SIG-M5 treated with dmso at 0.1 percent for 504 hours (cell line): ENCODE measurements around the gene PLCB4.

Experiments
- DNase-seq: peaks from one replicate; lab custom pipeline; 2025; ENCODE audit not compliant: unreplicated experiment; lab: John Stamatoyannopoulos, UW

PLCB4 gene

DNA sequence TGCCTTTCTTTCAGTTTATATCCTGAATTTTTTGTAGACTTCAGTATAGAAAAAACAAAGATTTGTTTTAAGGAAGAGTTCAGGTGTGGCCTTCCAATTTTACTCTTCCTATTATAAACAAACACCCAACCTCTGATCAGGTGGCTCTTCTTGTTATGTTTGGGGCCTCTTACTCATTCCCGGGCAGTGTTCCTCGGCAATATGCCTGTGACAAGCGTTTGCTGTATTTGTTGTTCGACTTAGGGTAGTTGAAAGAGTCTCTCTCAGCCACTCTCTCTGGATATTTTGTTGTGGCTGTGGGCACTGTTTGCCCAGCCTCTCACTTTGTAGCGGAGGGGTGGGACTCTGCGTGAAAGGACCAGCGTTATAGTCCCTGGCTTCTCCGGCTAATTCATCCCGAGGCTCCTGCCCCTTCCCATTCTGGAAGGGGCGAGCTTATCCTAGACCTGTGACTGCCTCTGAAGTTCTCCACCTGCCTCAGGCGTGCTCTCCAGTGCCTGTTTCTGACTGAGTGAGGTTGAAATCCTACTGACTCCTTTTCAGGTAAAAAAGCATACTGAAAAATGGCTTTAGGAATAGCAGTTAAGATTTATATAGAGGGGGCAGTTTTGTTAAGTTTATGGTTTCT is 97.4 kb downstream of the PLCB4 start:
- no peak for DNase-seq

DNA sequence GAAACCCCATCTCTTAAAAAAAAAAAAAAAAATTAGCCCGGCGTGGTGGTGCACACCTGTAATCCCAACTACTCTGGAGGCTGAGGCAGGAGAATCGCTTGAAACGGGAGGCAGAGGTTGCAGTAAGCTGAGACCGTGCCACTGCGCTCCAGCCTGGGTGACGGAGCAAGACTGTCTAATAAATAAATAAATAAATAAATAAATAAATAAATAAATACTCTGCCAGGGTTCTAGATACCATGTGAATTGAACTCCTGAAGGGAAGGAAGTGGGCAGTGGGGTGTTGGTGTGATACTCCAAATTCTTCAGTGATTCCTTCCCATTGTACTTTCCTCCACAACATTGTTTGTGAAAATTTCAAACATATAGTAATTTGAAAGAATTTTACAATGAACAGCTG is 100.5 kb downstream of the PLCB4 start:
- DNase-seq: no peak

DNA sequence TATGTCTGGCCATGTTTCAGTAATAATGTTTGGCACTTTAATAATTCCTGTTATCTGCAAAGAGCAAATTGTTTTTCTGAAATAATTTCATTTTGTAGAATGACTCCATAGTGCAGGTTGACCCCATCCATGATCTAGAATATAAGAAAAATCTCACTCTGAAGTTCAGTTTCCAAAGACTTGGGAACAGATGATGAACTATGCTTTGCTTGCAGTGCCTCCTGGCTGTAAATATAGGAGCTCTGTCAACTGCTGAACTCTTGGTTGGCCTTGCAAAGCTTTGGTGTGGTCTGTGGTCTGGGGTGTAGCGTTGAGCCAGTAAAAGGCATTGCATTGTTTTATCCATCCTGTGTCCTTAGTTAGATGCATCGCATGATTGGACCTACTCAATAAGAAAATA is 104.0 kb downstream of the PLCB4 start:
- DNase-seq: no peak

DNA sequence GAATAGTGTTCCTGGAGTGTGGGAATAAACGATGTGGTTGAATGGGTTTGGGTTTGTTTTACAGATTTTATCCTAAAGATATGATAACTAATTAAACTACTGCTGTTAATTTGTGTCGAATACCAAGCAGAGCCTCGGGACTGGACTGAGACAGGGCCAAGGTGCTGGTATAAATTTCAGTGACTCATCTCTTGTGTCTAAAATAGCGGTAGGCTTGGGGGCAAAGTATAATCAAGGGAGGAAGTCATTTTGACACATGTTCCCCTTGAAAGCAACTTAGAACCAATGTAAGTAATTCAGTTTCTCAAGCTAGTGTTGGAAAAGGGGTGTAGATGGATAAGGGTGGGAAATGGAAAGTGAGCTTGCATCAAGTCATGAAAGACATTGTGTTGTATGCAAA is 108.4 kb downstream of the PLCB4 start:
- DNase-seq: no peak

DNA sequence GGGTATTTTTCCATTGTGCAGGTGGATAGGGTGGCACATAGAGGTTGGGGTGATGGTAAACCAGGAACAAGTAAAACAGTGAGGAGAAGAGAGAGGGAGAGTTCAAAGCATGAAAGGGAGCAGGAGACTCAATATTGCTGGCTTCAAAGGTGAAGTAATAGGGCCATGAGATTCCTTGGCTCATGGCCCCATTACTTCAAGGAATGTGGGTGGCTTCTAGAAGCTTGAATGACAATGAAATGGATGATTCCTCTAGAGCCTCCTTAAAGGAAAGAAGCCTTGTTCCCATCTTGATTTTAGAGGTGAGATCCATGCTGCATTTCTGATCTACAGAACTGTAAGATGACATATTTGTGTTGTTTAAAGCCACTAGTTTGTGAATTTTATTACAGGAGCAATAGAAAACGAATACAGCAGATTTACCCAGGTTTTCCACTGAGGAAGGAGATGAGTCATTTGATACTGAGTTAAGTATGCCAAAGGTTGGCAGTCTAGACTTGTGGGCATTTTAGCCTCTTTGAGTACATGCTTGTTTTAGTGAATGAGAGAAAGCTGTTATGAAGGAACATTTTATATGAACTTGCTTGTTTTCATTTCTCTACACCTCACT is 110.4 kb downstream of the PLCB4 start:
- no peak for DNase-seq

DNA sequence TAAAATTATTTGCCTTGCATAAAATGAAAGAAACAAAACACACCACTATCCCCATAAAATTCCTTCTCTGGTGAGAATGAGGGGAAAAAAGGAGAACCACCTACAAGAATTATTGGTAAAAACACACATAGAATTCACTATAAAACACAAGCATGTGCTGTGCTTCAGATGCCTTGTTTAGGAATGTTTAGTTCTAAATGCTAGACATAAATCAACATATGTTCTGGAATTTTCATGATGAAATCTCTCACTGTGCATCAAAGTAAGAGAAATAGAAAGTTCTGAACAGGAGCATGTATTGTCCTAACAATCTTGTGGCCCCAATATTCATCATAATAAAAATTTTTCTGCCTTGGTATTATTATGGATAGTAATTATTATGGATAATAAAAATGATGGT is 111.0 kb downstream of the PLCB4 start:
- no peak for DNase-seq

DNA sequence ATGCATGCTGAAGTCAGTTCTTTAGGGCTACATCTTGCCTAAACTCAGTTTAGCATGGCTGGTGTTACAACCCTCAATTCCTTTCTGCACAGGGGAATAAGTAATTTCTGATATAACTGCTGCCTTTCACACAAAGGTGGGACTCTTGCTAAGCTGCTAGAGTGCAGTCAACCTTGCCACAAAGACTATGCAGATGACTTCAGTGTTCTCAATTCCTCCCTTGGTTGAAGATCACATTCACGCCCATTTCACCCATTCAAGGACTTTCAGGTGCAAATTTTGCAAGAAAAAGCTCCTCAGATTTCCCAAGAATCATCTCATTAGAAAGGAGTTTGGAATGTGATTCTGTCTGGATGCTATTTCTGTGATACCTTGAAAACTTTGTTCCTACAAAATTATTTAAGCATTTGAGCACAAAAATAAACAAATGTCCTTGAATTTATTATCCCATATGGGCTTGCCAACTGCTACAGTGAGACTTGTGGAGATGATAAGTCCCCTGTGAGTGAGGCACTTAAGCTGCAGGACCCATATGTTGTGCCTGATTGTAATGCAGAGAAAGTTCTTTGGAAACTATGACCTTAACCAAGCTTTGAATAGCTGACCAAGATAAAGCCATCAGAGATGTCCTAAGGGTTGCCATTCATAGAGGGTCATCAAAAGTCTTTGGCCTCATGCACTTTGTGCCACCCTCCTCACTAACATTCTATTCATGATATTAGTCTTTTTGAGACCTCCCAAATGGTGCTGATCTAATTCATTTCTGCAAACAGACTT is 111.8 kb downstream of the PLCB4 start:
- no peak for DNase-seq

DNA sequence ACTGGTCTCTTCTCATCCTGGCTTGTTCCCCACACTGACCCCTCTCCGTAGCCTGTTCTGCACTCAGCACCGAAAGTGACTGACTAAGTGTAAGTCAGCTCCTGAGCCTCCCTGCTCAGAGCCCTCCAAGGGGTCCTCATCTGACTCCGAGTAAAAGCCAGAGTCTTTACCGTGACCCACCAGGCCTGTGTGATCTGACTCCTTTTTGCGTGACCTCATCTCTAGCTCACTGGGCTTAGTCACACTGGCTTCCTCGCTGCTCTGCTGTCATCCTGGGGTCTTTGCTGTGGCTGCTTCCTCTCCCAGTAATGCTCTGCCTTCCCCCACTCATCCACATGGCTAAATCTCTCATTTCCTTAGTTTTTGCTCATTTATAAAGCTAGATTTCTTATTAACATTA is 116.6 kb downstream of the PLCB4 start:
- no peak for DNase-seq

DNA sequence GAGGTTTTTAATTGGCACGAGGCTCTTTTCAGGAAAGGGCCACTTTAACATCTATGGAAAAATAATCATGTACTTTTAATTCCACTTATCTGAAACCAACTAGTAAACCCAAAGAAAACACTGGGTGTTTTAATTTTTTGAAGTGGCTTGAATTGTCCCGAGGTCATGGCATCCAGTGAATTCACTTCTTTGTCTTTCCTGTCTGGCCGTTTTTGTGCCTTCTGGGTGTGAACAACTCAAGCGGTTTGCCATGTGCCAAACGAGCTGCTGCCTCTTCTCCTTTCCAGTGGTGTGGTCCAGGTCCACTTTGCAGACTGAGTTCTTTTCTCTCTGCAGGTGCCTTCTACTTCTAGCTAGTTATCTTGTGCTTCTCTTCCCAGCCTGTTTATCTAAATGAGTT is 117.5 kb downstream of the PLCB4 start:
- no peak for DNase-seq

DNA sequence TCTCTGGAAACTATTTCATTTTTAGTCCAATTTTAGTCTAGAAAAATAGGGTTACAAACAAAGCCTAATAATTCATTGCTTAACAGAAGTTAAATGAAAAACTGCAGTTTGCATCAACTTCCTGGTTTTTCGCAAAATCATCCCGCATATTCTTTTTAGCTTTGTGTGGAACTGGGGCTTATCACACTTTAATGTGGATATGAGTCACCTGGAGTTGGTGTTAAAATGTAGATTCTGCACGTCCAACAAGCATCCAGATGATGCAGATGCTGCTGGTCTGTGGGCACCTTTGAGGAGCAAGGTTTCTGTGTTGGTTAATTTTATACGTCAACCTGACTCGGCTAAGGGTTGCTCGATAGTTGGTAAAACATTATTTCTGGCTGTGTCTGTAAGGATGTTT is 126.1 kb downstream of the PLCB4 start:
- DNase-seq: no peak

DNA sequence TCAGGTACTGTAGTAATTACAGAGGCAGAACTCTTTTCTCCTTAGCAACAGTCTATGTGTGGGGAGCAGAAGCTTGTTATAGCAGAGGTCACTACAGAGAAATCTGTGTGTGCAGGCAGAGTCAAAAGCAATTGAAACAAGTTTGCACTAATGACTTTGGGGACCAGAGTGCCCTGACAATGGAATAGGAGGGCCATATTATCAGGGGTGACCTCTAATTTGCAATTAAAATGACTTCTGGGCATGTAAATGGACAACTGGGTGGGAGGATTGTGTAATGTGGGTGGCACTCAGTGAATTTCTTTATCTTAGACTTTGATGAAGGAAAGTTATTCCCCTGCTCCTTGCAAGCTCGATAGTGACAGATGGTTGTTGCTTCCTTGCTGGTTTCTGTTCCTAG is 127.2 kb downstream of the PLCB4 start:
- no peak for DNase-seq

DNA sequence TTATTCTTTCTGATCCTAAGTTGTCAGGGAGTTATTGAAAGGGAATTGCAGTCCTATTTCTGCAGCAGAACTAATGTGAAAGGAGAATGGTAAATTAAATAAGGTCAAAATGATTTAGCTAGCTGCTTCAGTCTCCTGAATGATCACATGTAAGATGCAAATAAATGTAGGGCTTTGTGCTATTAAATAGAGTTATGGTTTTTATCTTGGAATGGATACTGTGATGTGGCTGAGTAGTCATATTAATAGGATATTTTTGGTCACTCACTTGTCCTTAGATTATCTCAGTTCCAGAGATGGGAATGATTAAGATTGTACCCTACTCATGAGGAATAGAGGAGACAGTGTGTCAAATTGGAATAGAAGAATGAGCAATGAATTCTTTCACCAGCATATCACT is 129.6 kb downstream of the PLCB4 start:
- no peak for DNase-seq

DNA sequence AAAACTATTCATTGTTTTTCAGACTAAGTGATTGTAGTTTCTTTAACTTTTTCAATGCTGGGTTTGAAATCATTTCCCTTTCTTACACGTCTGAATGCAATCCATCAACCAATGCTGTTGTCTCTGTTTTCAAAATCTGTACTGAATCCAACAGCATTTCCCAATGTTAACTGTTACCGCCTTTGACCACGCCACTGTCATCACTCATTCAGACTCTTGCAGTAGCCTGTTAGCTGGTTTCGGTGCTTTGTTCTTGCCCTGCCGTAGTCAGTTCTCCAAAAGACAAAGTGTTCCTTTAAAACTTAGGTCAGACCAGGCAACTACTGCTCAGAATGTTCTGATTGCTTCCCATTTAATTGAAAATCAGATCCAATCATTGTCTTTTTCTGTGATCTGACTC is 131.3 kb downstream of the PLCB4 start:
- DNase-seq: no peak

DNA sequence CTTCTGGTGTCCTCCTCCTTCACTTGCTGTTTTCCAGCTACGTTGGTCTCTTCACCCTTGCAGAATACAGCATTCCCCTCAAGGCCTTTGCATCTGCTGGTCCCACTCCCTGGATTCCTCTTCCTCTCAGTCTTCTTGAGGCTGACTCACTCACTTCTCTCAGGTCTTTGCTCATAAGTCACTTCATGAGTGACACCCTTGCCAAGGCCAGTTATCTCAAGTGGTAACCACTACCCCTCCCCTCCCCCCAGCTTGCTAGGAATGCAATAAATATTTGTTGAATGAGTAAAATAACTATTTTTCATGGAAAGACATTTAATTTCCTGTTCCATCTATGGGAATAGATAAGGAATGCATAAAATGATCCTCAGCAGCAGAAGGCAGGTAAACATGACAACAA is 131.7 kb downstream of the PLCB4 start:
- DNase-seq: no peak

DNA sequence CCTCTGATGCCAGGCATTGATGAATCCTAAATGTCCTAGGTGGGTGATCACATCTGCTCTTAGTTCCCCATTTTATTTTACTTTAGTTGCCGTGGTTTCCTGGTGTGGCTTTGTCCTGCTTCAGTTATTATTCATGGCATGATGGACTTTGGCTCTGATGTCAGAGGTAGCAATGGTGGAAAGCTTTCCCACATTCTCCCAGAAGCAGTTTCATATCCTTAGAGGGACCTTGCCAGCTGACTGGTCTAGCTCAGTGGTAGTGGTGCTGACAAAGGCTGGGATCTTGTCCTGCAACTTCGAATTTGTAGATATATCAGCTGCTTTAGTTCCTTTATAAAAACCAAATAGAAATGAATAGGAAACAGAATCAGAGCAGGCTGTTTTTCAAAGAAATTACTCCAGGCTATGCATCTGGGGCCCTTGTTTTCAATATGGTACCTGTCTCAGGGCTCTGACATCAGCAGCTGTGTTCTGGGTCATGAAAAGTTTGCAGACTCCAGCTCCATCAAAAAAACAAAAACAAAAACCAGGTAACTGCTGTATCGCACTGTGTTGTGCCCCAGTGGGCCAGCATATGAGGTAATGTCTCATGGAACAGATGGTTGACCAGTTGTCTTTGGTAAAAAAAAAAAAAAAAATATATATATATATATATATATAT is 133.7 kb downstream of the PLCB4 start:
- DNase-seq: no peak

DNA sequence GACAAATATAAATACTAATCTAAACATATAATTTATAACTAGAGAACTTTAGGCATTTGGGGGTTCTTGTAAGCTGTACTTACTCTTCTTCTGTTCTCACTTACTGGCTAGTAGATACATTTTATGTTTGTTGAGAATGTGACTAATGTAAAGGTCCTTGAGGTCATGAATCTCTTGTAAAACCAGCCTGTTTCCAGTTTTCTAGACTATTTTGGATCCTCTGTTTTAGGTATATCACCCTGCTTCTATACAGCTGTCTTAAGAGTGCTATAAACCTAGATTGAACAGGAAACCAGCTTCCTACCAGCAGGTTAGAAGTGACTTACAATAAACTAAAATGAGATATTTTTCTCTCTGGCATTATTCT is 134.2 kb downstream of the PLCB4 start:
- DNase-seq: no peak

DNA sequence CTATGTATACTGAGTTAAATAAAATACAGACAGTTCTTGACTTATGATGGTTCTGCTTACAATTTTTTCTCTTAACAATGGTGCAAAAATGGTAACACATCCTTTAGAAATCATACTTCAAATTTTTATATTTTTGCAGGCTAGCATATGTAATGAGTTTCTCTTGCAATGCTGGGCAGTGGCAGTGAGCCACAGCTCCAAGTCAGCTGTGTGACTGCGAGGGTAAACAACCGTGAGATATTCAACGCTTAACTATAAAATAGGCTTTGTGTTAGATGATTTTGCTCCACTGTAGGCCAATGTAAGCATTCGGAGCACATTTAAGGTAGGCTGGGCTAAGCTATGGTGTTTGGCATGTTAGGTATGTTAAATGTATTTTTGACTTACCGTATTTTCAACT is 136.1 kb downstream of the PLCB4 start:
- DNase-seq: no peak

DNA sequence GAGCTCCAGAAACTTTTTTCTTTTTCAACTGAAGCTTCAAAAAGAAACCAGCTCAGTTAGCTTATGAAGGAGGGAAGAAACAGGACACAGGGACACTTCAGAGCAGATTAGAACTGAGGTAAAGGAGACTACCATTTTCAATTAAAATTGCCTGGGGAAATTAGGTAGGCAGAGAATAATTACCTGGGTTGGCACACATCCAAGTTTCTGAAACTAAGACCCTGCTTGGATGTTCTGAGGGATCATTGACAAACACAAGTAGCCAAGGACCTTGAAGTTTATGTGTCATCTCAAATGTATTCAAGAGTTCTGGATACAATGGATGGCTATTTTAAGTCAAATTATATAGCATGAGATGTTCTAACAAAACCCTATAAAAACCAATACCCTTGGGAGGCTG is 137.6 kb downstream of the PLCB4 start:
- DNase-seq: no peak

DNA sequence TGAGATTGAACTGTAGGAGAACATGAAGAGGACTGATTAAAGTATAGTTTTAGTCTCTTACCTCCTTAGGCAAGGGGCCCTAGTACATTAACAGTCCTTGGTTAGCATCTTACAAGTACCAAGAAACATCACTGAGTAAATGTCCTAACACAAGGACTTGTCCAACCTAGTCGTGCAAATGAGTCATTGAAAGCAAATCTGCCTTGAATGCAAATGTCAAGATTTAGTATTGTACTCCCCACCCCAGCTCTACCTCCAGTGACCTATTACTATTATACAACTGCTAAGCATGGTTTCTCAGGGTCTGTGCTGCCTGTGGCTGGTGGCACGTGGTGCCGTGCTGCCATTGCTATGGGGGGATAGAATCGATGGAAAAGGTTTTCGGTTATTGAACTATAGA is 138.4 kb downstream of the PLCB4 start:
- no peak for DNase-seq

DNA sequence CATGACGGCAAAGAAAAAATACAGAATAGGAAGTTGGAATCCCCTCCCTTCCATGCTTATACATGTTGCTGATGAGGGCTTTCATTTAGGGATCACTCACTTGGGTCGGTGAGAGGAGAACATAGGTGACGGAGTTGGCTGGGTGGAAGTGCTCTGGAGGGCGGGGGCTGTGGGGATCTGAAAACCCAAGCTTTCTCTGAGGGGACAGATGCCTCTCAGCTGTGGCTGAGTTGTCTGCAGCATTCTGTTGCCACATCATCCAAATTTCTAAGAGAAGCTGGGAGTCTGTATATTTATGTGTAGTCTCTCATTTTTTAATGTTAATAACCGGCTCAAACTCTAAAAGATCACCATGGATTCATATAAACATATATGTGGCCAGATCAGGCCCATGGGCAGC is 141.5 kb downstream of the PLCB4 start:
- no peak for DNase-seq

DNA sequence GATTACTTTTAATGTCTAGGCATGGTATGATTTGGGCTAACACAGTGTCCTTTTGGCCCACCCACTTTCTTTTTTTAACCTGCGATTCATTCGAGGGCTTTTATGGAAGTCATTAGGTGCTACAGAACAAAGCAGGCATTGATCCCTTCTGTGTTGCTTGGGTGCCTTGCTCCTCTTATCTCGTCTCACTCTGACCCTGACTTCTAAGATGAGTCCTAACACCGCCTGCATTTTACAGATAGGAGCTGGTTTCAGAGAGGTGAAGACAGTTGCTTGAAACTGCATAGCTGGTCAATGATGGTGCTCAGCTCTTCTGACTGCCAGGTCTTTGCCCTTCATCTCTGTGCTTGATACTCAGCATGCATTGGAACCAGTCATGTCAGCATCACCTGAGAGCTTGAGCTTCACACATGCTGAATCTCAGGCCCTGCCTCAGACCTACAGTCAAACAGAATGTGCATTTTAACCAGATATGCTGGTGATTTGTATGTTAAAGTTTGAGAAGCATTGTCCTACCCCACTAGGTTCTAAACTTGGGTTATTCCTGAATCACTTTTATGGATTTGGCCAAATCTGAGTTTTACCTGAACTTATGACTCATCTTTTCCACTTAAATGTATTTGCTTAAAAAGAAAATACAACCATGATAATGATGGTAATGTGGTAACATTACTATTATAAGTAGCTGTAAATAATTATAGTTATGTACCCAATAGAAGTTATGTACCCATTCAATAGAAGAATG is 142.3 kb downstream of the PLCB4 start:
- no peak for DNase-seq
